CD8-positive, alpha-beta memory T cell (primary cell): ENCODE measurements around the gene NDUFAF8. TPM values are rescaled to one million over a fixed set of nuclear protein-coding genes. Genes with fewer than 3 reads are reported as not detected.

Experiments
- CTCF ChIA-PET: fragments of 350-600 bp; sonication (Branson Sonifier 250); formaldehyde crosslinking; loops from one replicate; lab custom pipeline; 2021; ENCODE audit warnings: antibody characterized with exemption; lab: Charles Lee
- POLR2A ChIA-PET: fragments of 350-600 bp; sonication (Branson Sonifier 250); formaldehyde crosslinking; loops from one replicate; lab custom pipeline; 2021; ENCODE audit warnings: antibody characterized with exemption; lab: Charles Lee
- DNase-seq, 5 donors: peaks; one replicate each; pipeline versions ENCODE4 v3.0.0 to v3.0.0-alpha.2; 2020 to 2022; ENCODE audit warnings: mixed read lengths in 1 of 5
- H3K27ac ChIP-seq: one replicate; pipeline ENCODE4 v1.7.0; 2013; ENCODE audit warnings: low read depth, mild to moderate bottlenecking, low read length, moderate library complexity
- H3K27me3 ChIP-seq: 2 replicates; pipeline ENCODE4 v1.7.0; 2013; ENCODE audit warnings: low read length, mild to moderate bottlenecking; ENCODE audit not compliant: insufficient read depth, poor library complexity, severe bottlenecking
- H3K36me3 ChIP-seq: 2 replicates; pipeline ENCODE4 v1.7.0; 2013; ENCODE audit warnings: mild to moderate bottlenecking, low read length, moderate library complexity; ENCODE audit not compliant: insufficient read depth
- H3K4me1 ChIP-seq: 2 replicates; pipeline ENCODE4 v1.7.0; 2013; ENCODE audit warnings: mild to moderate bottlenecking, low read length, moderate library complexity; ENCODE audit not compliant: insufficient read depth
- H3K4me3 ChIP-seq: 2 replicates; pipeline ENCODE4 v1.7.0; 2013; ENCODE audit warnings: mild to moderate bottlenecking, low read length
- H3K9me3 ChIP-seq: 2 replicates; pipeline ENCODE4 v1.7.0; 2013; ENCODE audit warnings: mild to moderate bottlenecking, low read length
- H3K27ac Mint-ChIP-seq, 8 donors: one replicate each; pipeline ENCODE4 v1.8.0; 2020 to 2021; ENCODE audit warnings: mixed read lengths in 8 of 8, mild to moderate bottlenecking in 6 of 8, inconsistent platforms in 3 of 8, moderate library complexity in 3 of 8
- H3K27me3 Mint-ChIP-seq, 2 donors: one replicate each; pipeline ENCODE4 v1.8.0; 2020 to 2021; ENCODE audit warnings: mixed read lengths in 2 of 2, mild to moderate bottlenecking in 1 of 2, moderate library complexity in 1 of 2
- H3K36me3 Mint-ChIP-seq, 3 donors: one replicate each; pipeline ENCODE4 v1.8.0; 2020 to 2021; ENCODE audit warnings: mixed read lengths in 3 of 3, inconsistent platforms in 1 of 3, mild to moderate bottlenecking in 1 of 3
- H3K4me1 Mint-ChIP-seq, 3 donors: one replicate each; pipeline ENCODE4 v1.8.0; 2020 to 2021; ENCODE audit warnings: mixed read lengths in 3 of 3, inconsistent platforms in 1 of 3, mild to moderate bottlenecking in 1 of 3
- H3K4me3 Mint-ChIP-seq, 7 donors: one replicate each; pipeline ENCODE4 v1.8.0; 2020 to 2021; ENCODE audit warnings: mixed read lengths in 7 of 7, mild to moderate bottlenecking in 6 of 7, moderate library complexity in 4 of 7, inconsistent platforms in 2 of 7
- H3K9me3 Mint-ChIP-seq, 5 donors: one replicate each; pipeline ENCODE4 v1.8.0; 2020 to 2022; ENCODE audit warnings: mixed read lengths in 5 of 5, mild to moderate bottlenecking in 3 of 5, moderate library complexity in 2 of 5, inconsistent platforms in 1 of 5
- polyA plus RNA-seq: library from polyadenylated mRNA; unstranded; fragments of 300-500 nt; fragmentation: Illumina TruSeq; gene quantifications from one replicate; pipeline ENCODE4 v1.2.3, GENCODE V29; 2021
- total RNA-seq, 2 experiments: library from RNA; stranded (reverse); gene quantifications; one replicate each; pipeline ENCODE4 v1.2.3, GENCODE V29; 2021

The NDUFAF8 gene
- total and polyA plus RNA-seq, 3 experiments from 2014 or later, result 76.4 to 138 (median 136) TPM

- Histone ChIP-seq H3K9me3 (no peaks in the 10 kb centered on the region), H3K27me3 (no peaks in the 10 kb centered on the region), H3K36me3 (peaks cover 4% of the 10 kb centered on the region), H3K4me3 (no peak overlapping the region), H3K4me1 (no peaks in the 10 kb centered on the region), H3K27ac (no peak overlapping the region)
- Mint-ChIP-seq H3K4me1 (peaks cover 13 to 21% (median 14%) of the 10 kb centered on the region in 3 donors), H3K9me3 (no peaks in the 10 kb centered on the region), H3K27ac (peak overlapping the region in 2 of 8 donors; percentile 1 to 50), H3K36me3 (peaks cover 8 to 36% (median 11%) of the 10 kb centered on the region in 3 donors), H3K27me3 (no peaks in the 10 kb centered on the region), H3K4me3 (no peak overlapping the region)
- ChIA-PET POLR2A (no interaction called here), CTCF (no interaction called here)
- DNase-seq, result no peak
These were observed 7.9 kb upstream of the NDUFAF8 start for GRCh38 chr17:81231121-81231645.

GRCh38 chr17:81231766-81232581, 7.1 kb upstream of the NDUFAF8 start:
- Mint-ChIP-seq H3K27ac (no peak overlapping the region), H3K36me3 (peaks cover 8 to 36% (median 11%) of the 10 kb centered on the region in 3 donors), H3K27me3 (no peaks in the 10 kb centered on the region), H3K9me3 (no peaks in the 10 kb centered on the region), H3K4me3 (no peak overlapping the region), H3K4me1 (peaks cover 16 to 21% (median 17%) of the 10 kb centered on the region in 3 donors)
- no peak overlapping the region for H3K27ac ChIP-seq
- peaks cover 4% of the 10 kb centered on the region for H3K36me3 ChIP-seq
- POLR2A ChIA-PET, result no interaction called here
- peaks cover 5% of the 10 kb centered on the region for H3K4me1 ChIP-seq
- H3K4me3 ChIP-seq, result no peak overlapping the region
- CTCF ChIA-PET, result no interaction called here
- no peak for DNase-seq
- no peaks in the 10 kb centered on the region for H3K9me3 ChIP-seq
- no peaks in the 10 kb centered on the region for H3K27me3 ChIP-seq

- ChIA-PET CTCF (no interaction called here), POLR2A (no interaction called here)
- peaks cover 21 to 25% (median 25%) of the 10 kb centered on the region in 3 donors for H3K4me1 Mint-ChIP-seq
- Histone ChIP-seq H3K27ac (no peak overlapping the region), H3K9me3 (no peaks in the 10 kb centered on the region), H3K36me3 (peaks cover 4% of the 10 kb centered on the region), H3K27me3 (no peaks in the 10 kb centered on the region), H3K4me3 (no peak overlapping the region), H3K4me1 (peaks cover 12% of the 10 kb centered on the region)
- H3K36me3 Mint-ChIP-seq, result peaks cover 8 to 36% (median 10%) of the 10 kb centered on the region in 3 donors
- H3K4me3 Mint-ChIP-seq, result no peak overlapping the region
- no peak for DNase-seq
- no peaks in the 10 kb centered on the region for H3K27me3 Mint-ChIP-seq
- H3K9me3 Mint-ChIP-seq, result no peaks in the 10 kb centered on the region
- H3K27ac Mint-ChIP-seq, result no peak overlapping the region
These were observed 6.4 kb upstream of the NDUFAF8 start for GRCh38 chr17:81232616-81233241.

- no peak overlapping the region for H3K27ac Mint-ChIP-seq
- POLR2A ChIA-PET, result no interaction called here
- peaks cover 24 to 30% (median 26%) of the 10 kb centered on the region in 3 donors for H3K4me1 Mint-ChIP-seq
- H3K4me3 Mint-ChIP-seq, result no peak overlapping the region
- Histone ChIP-seq H3K9me3 (no peaks in the 10 kb centered on the region), H3K27me3 (no peaks in the 10 kb centered on the region), H3K4me1 (peaks cover 18% of the 10 kb centered on the region), H3K36me3 (peaks cover 4% of the 10 kb centered on the region), H3K4me3 (no peak overlapping the region), H3K27ac (no peak overlapping the region)
- no peaks in the 10 kb centered on the region for H3K27me3 Mint-ChIP-seq
- peaks cover 8 to 36% (median 8%) of the 10 kb centered on the region in 3 donors for H3K36me3 Mint-ChIP-seq
- H3K9me3 Mint-ChIP-seq, result no peaks in the 10 kb centered on the region
- CTCF ChIA-PET, result no interaction called here
- no peak for DNase-seq
These were observed 5.8 kb upstream of the NDUFAF8 start for GRCh38 chr17:81233316-81233715.

- ChIA-PET CTCF (no interaction called here), POLR2A (interaction anchor here (1.3 kb wide), 1 partner anchor 11 kb away, joined by 5 read pairs; the partner anchor contains the start of gene CEP131)
- peaks cover 19% of the 10 kb centered on the region for H3K4me1 ChIP-seq
These were observed 5.2 kb upstream of the NDUFAF8 start for GRCh38 chr17:81233811-81234505.

GRCh38 chr17:81234506-81234855, 4.6 kb upstream of the NDUFAF8 start:
- Mint-ChIP-seq H3K27me3 (no peaks in the 10 kb centered on the region), H3K36me3 (peaks cover 8 to 36% (median 8%) of the 10 kb centered on the region in 3 donors), H3K27ac (peak overlapping the region in 1 of 8 donors; percentile 12), H3K4me3 (peak overlapping the region in 3 of 7 donors; percentile 23 to 87 (median 58)), H3K9me3 (no peaks in the 10 kb centered on the region), H3K4me1 (peaks cover 26 to 33% (median 26%) of the 10 kb centered on the region in 3 donors)
- H3K4me1 ChIP-seq, result peaks cover 19% of the 10 kb centered on the region
- no peak overlapping the region for H3K4me3 ChIP-seq
- DNase-seq, result no peak
- no peaks in the 10 kb centered on the region for H3K27me3 ChIP-seq
- CTCF ChIA-PET, result no interaction called here
- H3K27ac ChIP-seq, result no peak overlapping the region
- POLR2A ChIA-PET, result interaction anchor here (1.3 kb wide), 1 partner anchor 12 kb away, joined by 5 read pairs; the partner anchor contains the start of gene CEP131
- H3K9me3 ChIP-seq, result no peaks in the 10 kb centered on the region
- H3K36me3 ChIP-seq, result peaks cover 4% of the 10 kb centered on the region

More at GRCh38 chr17:81233811-81234505, 5.2 kb upstream of the NDUFAF8 start:
- no peak for DNase-seq
- Histone ChIP-seq H3K36me3 (peaks cover 4% of the 10 kb centered on the region), H3K27ac (no peak overlapping the region), H3K27me3 (no peaks in the 10 kb centered on the region), H3K9me3 (no peaks in the 10 kb centered on the region), H3K4me3 (no peak overlapping the region)
- no peak overlapping the region for H3K27ac Mint-ChIP-seq
- H3K9me3 Mint-ChIP-seq, result no peaks in the 10 kb centered on the region
- H3K36me3 Mint-ChIP-seq, result peaks cover 8 to 34% (median 8%) of the 10 kb centered on the region in 3 donors
- no peak overlapping the region for H3K4me3 Mint-ChIP-seq
- H3K27me3 Mint-ChIP-seq, result no peaks in the 10 kb centered on the region
- H3K4me1 Mint-ChIP-seq, result peaks cover 24 to 30% (median 26%) of the 10 kb centered on the region in 3 donors

- Mint-ChIP-seq H3K27me3 (no peaks in the 10 kb centered on the region), H3K36me3 (peaks cover 4 to 30% (median 8%) of the 10 kb centered on the region in 3 donors), H3K27ac (peak overlapping the region in 2 of 8 donors; percentile 12 to 22), H3K9me3 (no peaks in the 10 kb centered on the region), H3K4me1 (peaks cover 29 to 40% (median 30%) of the 10 kb centered on the region in 3 donors), H3K4me3 (peak overlapping the region in 5 of 7 donors; percentile 11 to 87 (median 23))
- CTCF ChIA-PET, result no interaction called here
- H3K9me3 ChIP-seq, result no peaks in the 10 kb centered on the region
- H3K4me1 ChIP-seq, result peaks cover 25% of the 10 kb centered on the region
- no peak overlapping the region for H3K4me3 ChIP-seq
- POLR2A ChIA-PET, result interaction anchor here (1.3 kb wide), 1 partner anchor 12 kb away, joined by 5 read pairs; the partner anchor contains the start of gene CEP131
- H3K27me3 ChIP-seq, result no peaks in the 10 kb centered on the region
- DNase-seq, result no peak
- H3K36me3 ChIP-seq, result peaks cover 4% of the 10 kb centered on the region
- H3K27ac ChIP-seq, result no peak overlapping the region
These were observed 3.9 kb upstream of the NDUFAF8 start for GRCh38 chr17:81234940-81235821.
